HG03354 (cell line): ENCODE data around the gene GRID1.

ENCODE experiments used
- ATAC-seq: cut with Tn5 transposase; IDR thresholded peaks from one replicate; pipeline ENCODE4 v1.9.1; 2021; ENCODE audit warnings: mild to moderate bottlenecking; ENCODE audit not compliant: unreplicated experiment, poor library complexity, severe bottlenecking

The GRID1 gene

GRCh38 chr10:86366033-86366901, at the start of gene GRID1:
Gene GRID1 (minus strand): TSS chr10:86366795.
- ATAC-seq, result peak; percentile 31

DNA sequence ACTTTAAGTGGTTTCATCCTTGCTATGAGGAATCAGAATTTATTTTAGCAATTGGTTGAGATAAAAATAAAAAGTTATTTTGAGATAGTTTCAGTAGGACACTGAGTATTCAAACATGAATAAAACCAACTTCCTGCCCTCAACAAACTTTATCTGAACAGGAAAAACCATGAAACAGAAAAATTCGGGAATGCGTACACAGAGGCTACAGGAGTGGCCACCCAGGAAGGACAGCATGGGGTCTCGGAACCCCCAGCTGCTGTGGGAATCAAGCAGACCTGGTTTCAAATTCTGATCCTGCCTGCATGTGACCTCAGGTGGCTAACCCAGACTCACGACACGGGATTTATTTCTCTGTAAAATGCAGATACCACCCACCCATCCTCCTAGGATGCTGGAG, 49.0 kb upstream of the GRID1 start:
- no peak for ATAC-seq

DNA sequence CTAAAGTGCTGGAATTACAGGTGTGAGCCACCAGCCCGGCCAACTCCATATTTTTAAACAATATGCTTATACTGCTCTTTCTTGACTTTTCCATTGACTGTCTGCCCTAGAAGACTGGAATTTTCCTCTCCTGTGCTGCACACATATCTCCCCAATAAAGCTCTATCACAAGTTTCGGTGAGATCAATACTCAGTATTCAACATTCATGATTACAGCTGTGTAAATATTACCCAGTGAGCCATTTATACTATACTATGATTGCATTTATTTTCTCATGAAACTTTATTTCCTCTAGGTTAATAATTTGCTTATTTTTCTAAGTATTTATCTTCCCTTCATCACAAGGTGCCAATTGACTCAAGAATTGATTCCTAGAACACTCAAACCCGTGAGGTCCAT, 48.5 kb upstream of the GRID1 start:
- no peak for ATAC-seq

GRCh38 chr10:86413046-86413728, 46.6 kb upstream of the GRID1 start:
- peak; percentile 82 for ATAC-seq

DNA sequence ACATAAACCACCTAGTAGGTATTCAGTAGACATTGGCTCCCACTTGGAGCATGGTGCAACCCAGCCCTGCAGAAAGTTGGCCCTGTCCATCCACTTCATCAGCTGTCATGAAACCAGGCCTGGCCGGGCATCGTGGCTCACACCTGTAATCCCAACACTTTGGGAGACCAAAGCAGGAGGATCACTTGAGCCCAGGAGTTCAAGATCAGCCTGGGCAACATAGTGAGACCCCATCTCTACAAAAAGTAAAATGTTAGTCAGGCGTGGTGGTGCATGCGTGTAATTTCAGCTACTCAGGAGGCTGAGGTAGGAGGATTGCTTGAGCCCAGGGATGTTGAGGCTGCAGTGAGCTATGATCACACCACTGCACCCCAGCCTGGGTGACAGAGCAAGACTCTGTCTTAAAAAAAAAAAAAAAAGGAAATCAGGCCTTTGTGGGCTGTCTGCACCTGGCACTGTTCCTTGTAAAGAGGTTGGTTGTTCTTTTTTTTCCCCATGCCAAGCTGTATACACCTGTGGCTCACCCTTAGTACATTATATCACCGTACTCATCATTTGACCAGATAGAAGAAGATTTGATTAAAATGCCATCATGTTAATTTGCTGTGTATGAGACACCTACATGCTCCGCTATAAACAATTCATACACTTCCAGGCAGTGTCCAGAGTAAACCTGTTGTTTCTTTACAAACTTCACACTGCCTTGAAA, 45.4 kb upstream of the GRID1 start:
- ATAC-seq, result no peak

GRCh38 chr10:86411281-86411841, 44.8 kb upstream of the GRID1 start:
- peak; percentile 26 for ATAC-seq

- ATAC-seq, result no peak
These were observed 44.0 kb upstream of the GRID1 start for GRCh38 chr10:86410542-86411124.

DNA sequence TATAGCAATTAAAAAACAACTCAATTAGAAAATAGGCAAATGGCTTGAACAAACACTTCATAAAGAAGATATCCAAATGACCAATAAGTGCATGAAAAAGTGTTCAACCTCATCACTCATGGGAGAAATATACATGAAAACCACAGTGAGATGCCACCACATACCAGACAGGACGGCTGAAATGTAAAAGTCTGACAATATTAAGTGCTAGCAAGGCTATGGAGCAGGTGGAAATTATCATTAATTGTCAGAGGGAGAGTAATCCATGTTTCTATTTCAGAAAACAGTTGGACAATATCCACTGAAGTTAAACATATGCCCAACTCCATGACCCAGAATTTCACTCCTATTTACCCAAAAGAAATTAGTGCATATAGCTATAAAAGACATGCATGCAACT, 42.6 kb upstream of the GRID1 start:
- ATAC-seq, result no peak

GRCh38 chr10:86403183-86403797, 36.7 kb upstream of the GRID1 start:
- no peak for ATAC-seq

- ATAC-seq, result no peak
These were observed 35.8 kb upstream of the GRID1 start for GRCh38 chr10:86402283-86402941.

DNA sequence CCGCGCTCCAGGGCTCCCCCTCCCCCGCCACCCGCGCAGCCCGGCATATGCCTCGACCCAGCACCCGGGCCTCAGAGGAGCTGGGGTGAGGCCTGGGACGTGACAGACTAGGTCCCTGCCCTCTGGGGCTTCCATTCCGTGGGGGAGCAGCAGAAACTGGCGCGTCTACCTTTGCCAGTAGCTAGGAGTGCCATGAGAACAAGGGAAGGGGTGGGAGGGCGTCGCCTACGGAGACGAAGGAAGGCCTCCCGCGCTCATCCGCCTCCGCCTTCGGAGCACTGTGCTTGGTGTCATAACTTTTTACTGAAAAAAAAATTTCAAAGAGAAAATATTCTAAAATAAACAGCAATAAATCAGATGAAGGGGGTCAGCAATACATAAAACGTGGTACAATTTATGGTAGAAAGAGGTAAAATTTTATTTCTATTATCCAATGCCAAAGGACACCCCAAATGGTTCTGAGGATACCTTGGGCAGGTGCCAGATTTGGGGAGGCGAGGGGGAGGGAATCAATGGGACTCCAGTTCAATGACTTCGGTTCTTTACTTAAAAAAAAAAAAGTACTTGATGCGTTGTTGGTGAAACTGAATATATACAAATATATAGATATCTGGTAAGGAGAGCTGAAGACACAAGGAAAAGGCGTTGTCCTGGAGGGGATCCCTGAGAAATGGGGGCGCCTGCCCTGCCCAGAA, 35.1 kb upstream of the GRID1 start:
- no peak for ATAC-seq

- peak; percentile 40 for ATAC-seq
These were observed 34.4 kb upstream of the GRID1 start for GRCh38 chr10:86400705-86401587.

- peak; percentile 93 for ATAC-seq
These were observed 33.5 kb upstream of the GRID1 start for GRCh38 chr10:86399879-86400704.

GRCh38 chr10:86399514-86399878, 32.9 kb upstream of the GRID1 start:
- no peak for ATAC-seq

GRCh38 chr10:86397120-86397519, 30.5 kb upstream of the GRID1 start:
- ATAC-seq, result no peak

GRCh38 chr10:86393862-86394455, 27.4 kb upstream of the GRID1 start:
- ATAC-seq, result no peak
